Measurements from ENCODE around the gene NFE2L2.
"Not testable (repeated sequence)": the region's sequence is repeated elsewhere in the genome, so short reads cannot be mapped to it uniquely, and the experiment has no call there.

Gene NFE2L2

DNA sequence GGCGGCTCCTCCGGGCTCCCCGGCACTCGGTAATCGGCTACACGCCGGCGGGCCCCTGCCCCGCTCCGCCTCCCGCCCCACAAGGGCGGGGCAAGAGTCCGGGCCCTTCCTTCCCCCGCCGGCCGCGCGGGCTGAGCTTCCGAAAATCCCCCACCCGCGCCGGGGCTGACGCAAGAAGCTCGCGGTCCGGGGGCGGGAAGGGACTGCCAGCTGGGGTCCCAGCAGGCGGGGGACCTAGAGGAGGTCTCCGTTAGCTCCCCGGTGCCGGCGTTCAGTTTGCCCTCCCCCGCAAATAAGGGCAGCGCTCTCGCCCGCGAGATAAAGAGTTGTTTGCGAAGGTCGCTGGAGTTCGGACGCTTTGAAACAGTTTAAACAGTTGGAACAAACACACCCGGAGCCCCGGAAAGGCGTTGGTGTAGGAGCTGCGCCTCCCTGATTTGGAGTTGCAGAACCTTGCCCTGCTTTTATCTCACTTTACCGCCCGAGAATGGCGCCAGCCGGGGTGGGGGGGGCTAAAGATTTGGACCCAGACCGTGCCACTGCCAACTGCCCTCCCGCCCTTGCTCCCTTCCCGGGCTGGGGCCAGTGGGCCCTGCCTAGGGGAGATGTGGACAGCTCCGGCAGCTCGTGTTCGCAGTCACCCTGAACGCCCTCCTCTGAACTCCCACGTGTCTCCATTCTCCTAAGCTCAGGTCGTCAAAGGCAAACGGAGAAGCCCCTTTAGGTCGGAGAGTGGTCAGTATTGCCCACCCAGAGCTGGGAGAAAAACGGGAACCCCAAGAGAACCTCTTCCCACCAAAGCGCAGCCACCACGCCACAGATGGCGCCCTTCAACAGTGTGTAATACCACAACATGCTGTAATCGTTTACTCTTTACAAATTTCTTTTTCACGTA is at the start of gene NFE2L2:
Gene NFE2L2, minus strand, starts transcription at position 35 of the 895 bp plus-strand sequence. CDS start 151 bp downstream, outside the sequence.
- peak; percentile 81 for DNase-seq

DNA sequence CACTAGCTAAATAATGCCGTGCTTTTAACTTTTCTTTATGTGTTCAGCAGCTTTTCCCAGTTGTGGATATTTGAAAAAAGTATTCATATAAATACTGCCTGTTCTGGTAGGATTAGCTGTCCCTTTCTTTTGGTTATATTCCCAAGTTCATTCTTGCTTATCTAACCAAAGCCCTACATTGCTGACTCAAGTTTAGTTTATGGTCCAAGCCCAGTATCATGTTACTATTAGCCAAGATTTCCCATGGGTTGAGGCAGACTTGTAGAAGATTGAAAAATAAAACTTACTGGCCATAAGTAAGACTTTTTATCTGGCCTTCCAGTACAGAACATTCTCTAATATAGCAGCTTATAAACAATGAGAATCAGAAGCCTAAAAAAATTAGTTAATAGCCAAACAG is 49.7 kb upstream of the NFE2L2 start:
- DNase-seq: no peak

DNA sequence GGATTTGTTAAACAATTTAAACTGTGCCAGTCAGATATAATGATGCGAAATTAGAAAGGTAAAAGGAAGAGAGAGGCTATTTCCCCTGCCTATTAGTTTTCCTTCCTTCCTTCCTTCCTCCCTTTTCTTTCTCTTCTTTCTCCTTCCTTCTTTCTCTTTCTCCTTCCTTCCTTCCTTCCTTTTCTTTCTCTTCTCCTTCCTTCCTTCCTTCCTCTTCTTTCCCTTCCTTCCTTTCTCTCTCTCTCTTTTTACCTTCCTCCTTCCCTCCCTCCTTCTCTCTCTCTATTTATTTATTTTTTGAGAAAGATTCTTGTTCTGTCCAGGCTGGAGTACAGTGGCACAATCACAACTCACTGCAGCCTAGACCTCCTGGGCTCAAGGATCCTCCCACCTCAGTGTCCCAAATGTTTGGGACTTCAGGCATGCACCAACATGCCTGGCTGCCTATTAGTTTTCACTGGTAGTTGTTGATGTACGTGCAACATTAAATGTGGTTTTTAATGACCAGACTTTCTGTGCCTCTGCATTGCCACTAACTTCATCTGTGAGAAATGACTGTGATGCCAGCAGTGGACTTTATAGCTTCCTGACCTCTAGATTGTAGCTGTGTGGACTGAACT is 48.7 kb upstream of the NFE2L2 start:
- DNase-seq: no peak

DNA sequence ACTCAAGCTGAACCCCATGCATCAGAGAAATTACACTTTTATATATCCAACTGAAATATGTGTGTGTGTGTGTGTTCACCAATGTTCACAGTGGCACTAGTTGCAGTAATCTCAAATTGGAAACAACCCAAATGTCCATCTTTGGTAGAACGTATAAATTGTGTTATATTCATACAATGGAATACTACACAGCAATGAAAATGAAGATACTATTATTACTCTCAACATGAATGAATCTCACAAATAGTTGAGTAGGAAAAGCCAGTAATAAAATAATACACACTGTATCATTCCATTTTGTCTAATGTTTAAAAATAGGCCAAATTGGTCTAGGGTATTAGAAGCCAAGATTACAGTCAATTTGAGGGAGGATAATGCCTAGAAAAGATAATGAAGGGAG is 48.0 kb upstream of the NFE2L2 start:
- no peak for DNase-seq

- DNase-seq: not testable (repeated sequence)
Observed at GRCh38 chr2:177309672-177310309, 45.3 kb upstream of the NFE2L2 start.

- no peak for DNase-seq
Observed at GRCh38 chr2:177306550-177306949, 42.0 kb upstream of the NFE2L2 start.

DNA sequence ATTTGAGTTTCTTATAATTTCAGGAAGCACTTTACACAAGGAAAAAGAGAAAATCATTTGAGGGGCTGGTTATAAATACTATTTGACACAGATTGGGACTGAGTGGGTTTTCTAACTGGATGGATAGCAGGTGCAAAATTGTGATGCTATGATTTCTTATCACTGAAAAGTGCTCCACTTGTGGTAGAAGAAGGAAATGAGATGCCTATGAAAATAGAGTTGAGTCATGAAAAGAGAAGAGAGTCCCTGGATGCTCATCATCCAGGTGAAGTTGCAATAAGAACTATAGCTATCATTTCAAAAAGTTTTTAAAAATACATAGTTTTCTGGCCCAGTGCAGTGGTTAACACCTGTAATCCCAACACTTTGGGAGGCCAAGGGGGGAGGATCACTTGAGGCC is 39.4 kb upstream of the NFE2L2 start:
- no peak for DNase-seq

DNA sequence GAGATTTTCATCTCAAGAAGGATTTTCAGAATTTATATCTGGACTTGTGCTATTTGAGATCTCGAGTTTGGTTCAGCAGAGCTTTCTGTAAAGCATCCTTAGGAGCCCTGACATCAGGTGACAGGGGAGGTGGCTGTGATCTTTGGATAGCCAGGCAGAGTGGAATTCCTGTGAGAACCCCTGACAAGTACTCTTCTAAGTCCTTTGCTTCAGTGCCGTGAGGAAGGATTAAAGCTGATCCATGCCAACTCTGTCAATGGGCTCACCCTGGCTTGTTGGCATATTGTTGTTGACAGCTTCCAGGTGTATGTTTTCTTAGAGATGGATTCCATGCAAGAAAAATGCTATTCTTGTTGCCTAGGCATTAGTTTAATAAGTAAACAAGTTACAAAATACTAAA is 38.0 kb upstream of the NFE2L2 start:
- DNase-seq: no peak

DNA sequence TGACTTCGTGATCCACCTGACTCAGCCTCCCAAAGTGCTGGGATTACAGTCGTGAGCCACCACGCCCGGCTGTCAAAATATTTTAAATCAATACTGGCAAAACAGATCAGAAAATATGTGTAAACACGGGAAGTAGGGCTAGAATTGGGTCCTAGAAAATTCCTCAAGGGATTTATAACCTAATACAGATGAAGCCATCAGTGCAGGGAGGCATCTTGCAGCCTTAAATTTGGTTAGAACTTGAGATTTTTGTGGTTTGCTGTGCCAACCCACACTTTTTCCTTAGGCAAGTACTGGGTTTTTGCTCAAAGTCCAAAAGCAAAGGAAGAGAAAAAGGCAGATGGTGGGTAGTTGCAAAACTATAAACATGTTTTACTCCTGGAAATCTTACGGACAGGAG is 33.7 kb upstream of the NFE2L2 start:
- no peak for DNase-seq

- no peak for DNase-seq
Observed at GRCh38 chr2:177296040-177296439, 31.5 kb upstream of the NFE2L2 start.

- DNase-seq: no peak
Observed at GRCh38 chr2:177295484-177295883, 31.0 kb upstream of the NFE2L2 start.

- no peak for DNase-seq
Observed at GRCh38 chr2:177291701-177292100, 27.2 kb upstream of the NFE2L2 start.

GRCh38 chr2:177289824-177290628 is 25.5 kb upstream of the NFE2L2 start:
- DNase-seq: no peak

DNA sequence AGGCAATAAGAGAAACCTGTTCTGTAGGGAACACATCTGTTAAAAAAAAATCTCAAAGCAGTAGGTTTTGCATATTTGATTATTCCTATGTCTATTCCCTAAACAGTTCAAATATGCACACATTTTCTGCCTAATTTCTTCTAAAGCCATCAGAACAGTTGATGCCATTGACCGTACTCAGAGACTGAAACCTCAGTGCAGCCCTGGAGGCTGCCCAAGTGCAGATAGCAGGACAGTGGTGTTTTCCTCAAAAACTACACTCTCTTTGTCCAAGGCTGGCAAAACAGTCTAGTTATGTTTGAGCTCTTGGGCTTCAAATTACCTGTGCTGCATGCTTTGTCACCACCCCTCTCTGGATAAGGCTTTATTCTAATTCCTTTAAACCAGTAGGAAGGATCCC is 23.3 kb upstream of the NFE2L2 start:
- no peak for DNase-seq

- DNase-seq: no peak
Observed at GRCh38 chr2:177285892-177286715, 21.6 kb upstream of the NFE2L2 start.

DNA sequence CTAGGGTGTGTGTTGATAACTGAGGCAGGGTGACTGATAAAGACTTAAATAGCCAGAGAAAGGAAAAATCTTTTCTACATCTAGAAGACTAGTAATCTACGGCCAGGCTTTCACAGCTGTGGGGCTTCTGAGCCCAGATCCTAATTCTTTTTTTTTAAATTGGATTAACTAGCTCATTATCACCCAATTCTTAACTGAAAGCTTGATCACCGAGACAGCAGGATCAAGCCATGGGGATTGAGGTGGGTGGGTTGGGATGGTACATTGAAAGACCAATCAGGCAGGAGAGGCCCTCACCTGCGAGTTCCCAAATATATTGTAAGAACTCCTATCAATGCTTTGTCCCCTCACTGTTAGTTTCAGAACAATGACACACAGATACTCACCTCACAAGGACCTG is 20.0 kb upstream of the NFE2L2 start:
- no peak for DNase-seq

DNA sequence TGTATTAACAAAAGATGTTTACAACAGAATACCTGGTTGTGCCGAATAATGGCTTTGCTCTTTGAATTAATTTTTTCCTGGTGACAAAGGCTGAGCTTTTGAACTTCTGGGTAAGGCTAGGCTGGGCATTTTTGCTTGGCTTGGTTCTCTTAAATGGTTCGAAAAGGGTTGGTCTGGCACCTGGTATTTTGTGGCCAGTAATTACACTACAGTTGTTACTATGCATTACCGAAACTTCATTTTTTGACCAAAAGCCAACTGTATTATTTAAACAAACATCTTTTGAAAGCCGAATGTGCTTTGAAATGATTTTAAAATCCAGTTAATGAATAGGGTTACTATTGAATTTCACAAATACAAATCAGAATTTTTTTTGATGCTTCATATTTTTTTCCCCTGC is 19.4 kb upstream of the NFE2L2 start:
- no peak for DNase-seq

DNA sequence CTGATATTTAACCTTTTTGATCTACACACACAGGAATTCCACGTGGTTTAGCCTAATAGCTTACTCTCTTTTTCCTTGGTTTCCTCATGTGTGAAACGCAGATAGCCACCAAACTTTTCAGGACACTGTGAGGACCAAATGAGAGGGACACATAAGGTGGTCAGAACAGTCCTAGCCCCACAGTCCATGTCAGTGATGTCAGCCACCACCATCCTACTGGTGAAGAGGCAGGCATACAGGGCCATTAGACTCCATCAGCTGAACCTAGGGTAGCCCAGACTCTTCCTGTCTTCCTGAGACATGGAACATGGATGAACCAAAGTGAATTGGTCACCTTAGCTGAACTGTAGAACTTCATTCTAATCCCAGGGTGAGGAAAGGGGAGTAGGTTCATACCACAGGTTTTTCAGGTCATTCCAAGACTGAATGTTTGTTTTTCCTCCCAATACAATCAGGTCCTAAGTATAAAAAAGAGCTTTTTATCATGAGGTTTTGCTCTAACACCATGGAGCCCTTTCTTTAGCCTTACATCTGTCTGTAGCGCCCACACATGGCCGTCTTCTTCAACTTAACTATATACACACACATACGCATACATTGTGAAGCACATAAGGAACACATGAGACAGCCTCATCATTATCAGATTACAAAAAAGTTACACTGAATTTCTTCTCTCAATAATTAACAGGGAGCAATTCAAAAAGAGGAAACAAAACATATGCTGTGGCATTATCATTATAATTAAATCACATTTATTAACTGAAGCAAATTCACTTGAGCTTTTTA is 18.5 kb upstream of the NFE2L2 start:
- no peak for DNase-seq

GRCh38 chr2:177282181-177282641 is 17.7 kb upstream of the NFE2L2 start:
- DNase-seq: no peak

DNA sequence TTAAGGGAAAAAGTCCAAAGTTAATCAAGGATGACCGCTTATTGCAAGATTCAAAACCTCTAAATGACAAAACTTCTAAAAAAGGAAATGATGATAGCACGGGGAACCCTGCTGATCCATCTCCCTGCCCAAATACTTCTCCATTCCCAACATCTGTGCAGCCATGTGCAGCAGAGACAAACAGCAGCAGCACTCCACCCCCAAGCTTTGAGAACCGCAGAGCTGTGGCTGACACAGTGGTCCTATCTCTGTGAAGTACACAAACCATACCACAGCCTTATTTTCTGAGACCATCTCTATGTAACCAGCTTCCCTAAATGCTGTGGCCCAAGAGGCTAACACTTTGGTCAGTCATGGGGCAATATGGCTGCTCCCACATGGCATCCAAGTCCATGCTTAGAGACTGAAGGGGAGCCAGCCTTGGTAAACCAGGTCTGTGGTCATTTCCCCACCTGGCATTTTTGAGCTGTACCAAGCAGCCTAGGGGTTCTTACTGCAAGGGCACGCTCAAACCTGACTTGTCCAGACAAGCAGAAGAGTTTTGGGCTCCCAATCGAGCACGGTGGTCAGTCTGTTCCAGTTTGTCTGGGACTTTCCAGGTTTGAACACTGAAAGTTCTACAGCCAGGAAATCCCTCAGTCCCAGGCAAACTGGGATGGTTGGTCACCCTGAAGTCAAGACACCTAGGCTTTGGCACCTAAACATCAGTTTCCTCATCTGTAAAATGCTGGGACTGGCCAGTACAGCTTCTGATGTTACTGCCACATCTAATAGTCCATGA is 17.1 kb upstream of the NFE2L2 start:
- DNase-seq: no peak

All from NCI-H774 (cell line).